ENCODE results near the gene CECR2.

DNA sequence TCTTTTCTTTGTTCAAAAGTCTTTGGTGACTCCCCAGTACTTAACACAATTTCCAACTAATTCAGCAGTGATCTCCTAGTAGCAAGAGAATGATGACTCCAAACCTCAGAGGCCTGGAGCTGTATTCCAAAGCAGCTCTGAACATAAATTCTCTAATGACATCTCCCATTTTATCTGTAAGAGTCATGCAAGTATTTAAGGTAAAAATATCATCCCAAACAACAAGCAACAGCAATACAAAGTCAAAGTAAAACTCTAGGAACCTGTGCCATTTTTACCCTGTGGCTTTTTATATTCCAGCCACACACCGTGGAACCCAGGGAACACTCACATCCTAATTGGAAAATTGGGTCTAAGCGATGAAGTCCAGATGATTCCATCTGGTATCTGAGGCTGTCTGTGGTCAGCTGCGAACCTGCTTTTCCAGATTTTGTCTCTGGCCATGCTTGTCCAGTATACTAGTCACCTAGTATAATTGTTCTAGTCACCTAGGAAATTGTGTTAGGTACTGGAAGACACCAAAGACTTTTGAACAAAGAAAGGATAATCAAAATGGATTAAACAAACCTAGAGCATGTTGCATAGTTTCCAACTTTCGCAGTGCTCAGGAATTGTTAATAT is 101.7 kb downstream of the CECR2 start:
- TF ChIP-seq MEF2A (IDR thresholded peaks at IDR 0.05; ENCODE audit: borderline replicate concordance, low read depth) (no peak), YY1 (IDR thresholded peaks at IDR 0.05; ENCODE audit: low read depth) (no peak), JUND (IDR thresholded peaks at IDR 0.05) (no peak)
- TF ChIP-seq, protein P1, sequence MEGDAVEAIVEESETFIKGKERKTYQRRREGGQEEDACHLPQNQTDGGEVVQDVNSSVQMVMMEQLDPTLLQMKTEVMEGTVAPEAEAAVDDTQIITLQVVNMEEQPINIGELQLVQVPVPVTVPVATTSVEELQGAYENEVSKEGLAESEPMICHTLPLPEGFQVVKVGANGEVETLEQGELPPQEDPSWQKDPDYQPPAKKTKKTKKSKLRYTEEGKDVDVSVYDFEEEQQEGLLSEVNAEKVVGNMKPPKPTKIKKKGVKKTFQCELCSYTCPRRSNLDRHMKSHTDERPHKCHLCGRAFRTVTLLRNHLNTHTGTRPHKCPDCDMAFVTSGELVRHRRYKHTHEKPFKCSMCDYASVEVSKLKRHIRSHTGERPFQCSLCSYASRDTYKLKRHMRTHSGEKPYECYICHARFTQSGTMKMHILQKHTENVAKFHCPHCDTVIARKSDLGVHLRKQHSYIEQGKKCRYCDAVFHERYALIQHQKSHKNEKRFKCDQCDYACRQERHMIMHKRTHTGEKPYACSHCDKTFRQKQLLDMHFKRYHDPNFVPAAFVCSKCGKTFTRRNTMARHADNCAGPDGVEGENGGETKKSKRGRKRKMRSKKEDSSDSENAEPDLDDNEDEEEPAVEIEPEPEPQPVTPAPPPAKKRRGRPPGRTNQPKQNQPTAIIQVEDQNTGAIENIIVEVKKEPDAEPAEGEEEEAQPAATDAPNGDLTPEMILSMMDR (IDR thresholded peaks at IDR 0.05), result no peak
- TF ChIP-seq, protein P2, sequence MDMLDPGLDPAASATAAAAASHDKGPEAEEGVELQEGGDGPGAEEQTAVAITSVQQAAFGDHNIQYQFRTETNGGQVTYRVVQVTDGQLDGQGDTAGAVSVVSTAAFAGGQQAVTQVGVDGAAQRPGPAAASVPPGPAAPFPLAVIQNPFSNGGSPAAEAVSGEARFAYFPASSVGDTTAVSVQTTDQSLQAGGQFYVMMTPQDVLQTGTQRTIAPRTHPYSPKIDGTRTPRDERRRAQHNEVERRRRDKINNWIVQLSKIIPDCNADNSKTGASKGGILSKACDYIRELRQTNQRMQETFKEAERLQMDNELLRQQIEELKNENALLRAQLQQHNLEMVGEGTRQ (IDR thresholded peaks at IDR 0.05; ENCODE audit: borderline replicate concordance, low read depth, low read length), result no peak
